OCI-LY7 (cell line): Measurements from ENCODE around the gene CREB3L1. TPM values are rescaled to one million over a fixed set of nuclear protein-coding genes. Genes with fewer than 3 reads are reported as not detected.

Source experiments
- BruUV-seq: library from RNA; stranded (reverse); fragments of 400-500 nt; replicated peaks from 2 replicates; lab custom pipeline; 2021; lab: Mats Ljungman, UMichigan
- CTCF ChIA-PET: fragments of 300-600 bp; sonication (Branson Sonifier 250); formaldehyde crosslinking; loops from one replicate; lab custom pipeline; 2022; ENCODE audit warnings: antibody characterized with exemption; ENCODE audit not compliant: unreplicated experiment; lab: Charles Lee
- POLR2A ChIA-PET: fragments of 300-600 bp; sonication (Branson Sonifier 250); formaldehyde crosslinking; loops from one replicate; lab custom pipeline; 2022; ENCODE audit warnings: antibody characterized with exemption; lab: Charles Lee
- DNase-seq: peaks from one replicate; pipeline ENCODE4 v3.0.0-alpha.2; 2015; ENCODE audit warnings: low spot score
- H2AFZ ChIP-seq: fragments of 200-600 bp; sonication (generic), shearing (Covaris generic); 2 replicates; pipeline ENCODE4 v1.6.1; 2014; ENCODE audit warnings: mild to moderate bottlenecking, antibody characterized with exemption, low read length, moderate library complexity
- H3K27ac ChIP-seq: fragments of 200-600 bp; sonication (generic); 2 replicates; pipeline ENCODE4 v1.5.1; 2014; ENCODE audit warnings: mixed run types, low read depth, mild to moderate bottlenecking, moderate library complexity, low read length, inconsistent platforms; ENCODE audit not compliant: poor library complexity, severe bottlenecking
- H3K36me3 ChIP-seq: fragments of 200-600 bp; sonication (generic); 2 replicates; pipeline ENCODE4 v1.6.1; 2014; ENCODE audit warnings: mild to moderate bottlenecking, antibody characterized with exemption, low read length, moderate library complexity, mixed read lengths; ENCODE audit not compliant: insufficient read depth
- H3K4me1 ChIP-seq: fragments of 200-600 bp; sonication (generic); 2 replicates; pipeline ENCODE4 v1.5.1; 2014; ENCODE audit warnings: mild to moderate bottlenecking, low read length; ENCODE audit not compliant: insufficient read depth, poor library complexity, severe bottlenecking
- H3K4me2 ChIP-seq: fragments of 200-600 bp; sonication (generic); 2 replicates; pipeline ENCODE4 v1.6.1; 2014; ENCODE audit warnings: mild to moderate bottlenecking, low read length
- H3K4me3 ChIP-seq: fragments of 200-600 bp; sonication (generic); 2 replicates; pipeline ENCODE4 v1.5.1; 2014; ENCODE audit warnings: mild to moderate bottlenecking, low read depth, low read length; ENCODE audit not compliant: poor library complexity, severe bottlenecking
- H3K79me2 ChIP-seq: fragments of 200-600 bp; sonication (generic); 2 replicates; pipeline ENCODE4 v1.6.1; 2016; ENCODE audit warnings: low read depth, mild to moderate bottlenecking, low read length, moderate library complexity, mixed read lengths; ENCODE audit not compliant: insufficient read depth
- H3K9me2 ChIP-seq: fragments of 200-600 bp; sonication (generic); 2 replicates; pipeline ENCODE4 v1.6.1; 2016; ENCODE audit warnings: mild to moderate bottlenecking, low read length, mixed read lengths; ENCODE audit not compliant: insufficient read depth
- H3K9me3 ChIP-seq: fragments of 200-600 bp; sonication (generic); 2 replicates; pipeline ENCODE4 v1.6.1; 2014; ENCODE audit warnings: mild to moderate bottlenecking, mixed run types, low read length, mixed read lengths
- H4K20me1 ChIP-seq: fragments of 200-600 bp; sonication (generic); 2 replicates; pipeline ENCODE4 v1.6.1; 2014; ENCODE audit warnings: mild to moderate bottlenecking, antibody characterized with exemption, low read length, moderate library complexity, mixed read lengths; ENCODE audit not compliant: insufficient read depth
- EZH2phosphoT487 ChIP-seq: fragments of 200-600 bp; sonication (generic); IDR thresholded peaks from 2 replicates; pipeline ENCODE4 v1.6.1; 2018; ENCODE audit warnings: low read depth, borderline replicate concordance, mild to moderate bottlenecking, mixed run types, antibody characterized with exemption, low read length, moderate library complexity, mixed read lengths
- intact Hi-C: fragments of 100-400 bp; cut with micrococcal nuclease; formaldehyde crosslinking; loops from one replicate; pipeline ENCODE4 v1.10.0; 2022; ENCODE audit not compliant: unreplicated experiment
- total RNA-seq, 2 experiments: library from RNA; depleted of rRNA in 1 of 2; stranded (reverse); fragments of >200 nt in 1 of 2; shearing (Covaris generic) in 1 of 2; gene quantifications; 2 replicates each; pipeline ENCODE4 v1.2.3, GENCODE V29; 2014 to 2022
- TF ChIP-seq, protein P1 (sequence below): fragments of 200-600 bp; sonication (generic); conservative IDR thresholded peaks from 2 replicates; pipeline ENCODE4 v1.5.1; 2014; ENCODE audit warnings: mild to moderate bottlenecking, antibody characterized with exemption, low read length, moderate library complexity, mixed read lengths

CREB3L1 gene
- total RNA-seq, 2 experiments from 2014 or later, result 0.17 TPM; not detected in 1

DNA sequence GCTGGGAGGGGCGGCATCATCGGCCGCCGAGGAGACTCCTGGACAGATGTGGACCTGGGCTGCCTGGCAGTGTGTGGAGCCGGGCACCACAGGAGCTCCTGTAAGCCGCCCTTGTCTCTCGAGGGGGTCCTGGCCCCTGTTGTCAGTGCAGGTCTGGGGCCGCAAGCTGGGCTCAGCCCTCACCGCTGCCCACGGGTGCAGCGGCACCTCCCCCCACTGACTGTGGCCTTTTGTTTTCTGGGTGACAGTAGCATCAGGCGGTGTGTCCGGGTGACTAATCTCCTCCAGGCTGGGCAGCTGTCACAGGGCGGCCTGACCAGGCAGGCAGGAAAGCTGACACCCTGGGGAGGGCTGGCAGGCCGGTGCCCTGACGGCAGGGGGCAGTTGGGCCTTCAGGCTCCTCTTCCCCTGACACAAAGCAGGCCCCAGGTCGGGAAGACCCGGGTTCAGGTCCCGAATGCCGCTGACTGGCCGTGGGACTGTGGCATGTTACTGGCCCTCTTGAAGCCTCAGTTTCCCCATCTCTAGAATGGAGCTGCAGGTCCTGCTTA is 86.1 kb downstream of the CREB3L1 start:
- CTCF ChIA-PET, result interaction anchor here (0.8 kb wide), 1 partner anchor 11 kb away, joined by 6 read pairs; no protein-coding TSS in a partner anchor

DNA sequence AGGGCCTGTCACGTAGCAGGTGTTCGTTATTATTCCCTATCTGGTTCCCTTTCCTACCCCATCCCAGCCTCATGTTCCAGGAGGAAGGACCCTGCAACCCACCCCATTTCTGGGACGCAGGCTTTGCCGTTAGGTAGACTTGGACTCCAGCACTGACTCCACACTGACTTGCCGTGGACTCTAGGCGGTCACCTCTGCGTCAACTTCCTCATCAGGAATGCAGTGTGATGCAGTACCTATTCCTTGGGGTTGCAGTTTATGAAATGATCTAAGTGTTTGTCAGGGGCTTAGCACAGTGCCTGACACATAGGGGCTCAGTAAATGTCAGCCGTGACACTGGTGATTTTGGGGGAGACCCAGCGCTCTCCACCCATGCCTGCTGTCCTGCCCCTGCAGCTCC is 86.6 kb downstream of the CREB3L1 start:
- TF ChIP-seq, protein P1, sequence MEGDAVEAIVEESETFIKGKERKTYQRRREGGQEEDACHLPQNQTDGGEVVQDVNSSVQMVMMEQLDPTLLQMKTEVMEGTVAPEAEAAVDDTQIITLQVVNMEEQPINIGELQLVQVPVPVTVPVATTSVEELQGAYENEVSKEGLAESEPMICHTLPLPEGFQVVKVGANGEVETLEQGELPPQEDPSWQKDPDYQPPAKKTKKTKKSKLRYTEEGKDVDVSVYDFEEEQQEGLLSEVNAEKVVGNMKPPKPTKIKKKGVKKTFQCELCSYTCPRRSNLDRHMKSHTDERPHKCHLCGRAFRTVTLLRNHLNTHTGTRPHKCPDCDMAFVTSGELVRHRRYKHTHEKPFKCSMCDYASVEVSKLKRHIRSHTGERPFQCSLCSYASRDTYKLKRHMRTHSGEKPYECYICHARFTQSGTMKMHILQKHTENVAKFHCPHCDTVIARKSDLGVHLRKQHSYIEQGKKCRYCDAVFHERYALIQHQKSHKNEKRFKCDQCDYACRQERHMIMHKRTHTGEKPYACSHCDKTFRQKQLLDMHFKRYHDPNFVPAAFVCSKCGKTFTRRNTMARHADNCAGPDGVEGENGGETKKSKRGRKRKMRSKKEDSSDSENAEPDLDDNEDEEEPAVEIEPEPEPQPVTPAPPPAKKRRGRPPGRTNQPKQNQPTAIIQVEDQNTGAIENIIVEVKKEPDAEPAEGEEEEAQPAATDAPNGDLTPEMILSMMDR, result no peak
- no peak for TF ChIP-seq EZH2phosphoT487
- no peak for DNase-seq
- no peak overlapping the region for H3K27ac ChIP-seq
- H3K4me2 ChIP-seq, result no peak overlapping the region
- H3K4me3 ChIP-seq, result no peak overlapping the region
- H3K4me1 ChIP-seq, result peaks cover 33% of the 10 kb centered on the region
- ChIA-PET POLR2A (no interaction called here), CTCF (interaction anchor here (0.8 kb wide), 1 partner anchor 12 kb away, joined by 6 read pairs; no protein-coding TSS in a partner anchor)
- H4K20me1 ChIP-seq, result peaks cover 8% of the 10 kb centered on the region; the same call in 1 of the 2 replicates
- H3K79me2 ChIP-seq, result peaks cover 32% of the 10 kb centered on the region
- H2AFZ ChIP-seq, result no peak overlapping the region
- H3K9me3 ChIP-seq, result no peaks in the 10 kb centered on the region
- intact Hi-C loops, result no loop called here
- no TSS peak for BruUV-seq
- H3K9me2 ChIP-seq, result no peaks in the 10 kb centered on the region
- H3K36me3 ChIP-seq, result peaks cover 34% of the 10 kb centered on the region

More for the DNA sequence above, 86.1 kb downstream of the CREB3L1 start:
- Histone ChIP-seq H3K4me3 (no peak overlapping the region), H4K20me1 (peaks cover 6% of the 10 kb centered on the region; the same call in 1 of the 2 replicates), H3K27ac (no peak overlapping the region), H3K9me2 (no peaks in the 10 kb centered on the region), H3K79me2 (peaks cover 34% of the 10 kb centered on the region), H2AFZ (no peak overlapping the region), H3K4me1 (peaks cover 33% of the 10 kb centered on the region), H3K36me3 (peaks cover 29% of the 10 kb centered on the region), H3K9me3 (no peaks in the 10 kb centered on the region), H3K4me2 (peak overlapping the region; percentile 94; the same call in 1 of the 2 replicates)
- intact Hi-C loops, result no loop called here
- TF ChIP-seq, protein P1, result no peak
- TF ChIP-seq EZH2phosphoT487, result no peak
- BruUV-seq, result no TSS peak
- POLR2A ChIA-PET, result interaction anchor here (2.6 kb wide), 1 partner anchor 11 kb away, joined by 14 read pairs; no protein-coding TSS in a partner anchor
- no peak for DNase-seq

DNA sequence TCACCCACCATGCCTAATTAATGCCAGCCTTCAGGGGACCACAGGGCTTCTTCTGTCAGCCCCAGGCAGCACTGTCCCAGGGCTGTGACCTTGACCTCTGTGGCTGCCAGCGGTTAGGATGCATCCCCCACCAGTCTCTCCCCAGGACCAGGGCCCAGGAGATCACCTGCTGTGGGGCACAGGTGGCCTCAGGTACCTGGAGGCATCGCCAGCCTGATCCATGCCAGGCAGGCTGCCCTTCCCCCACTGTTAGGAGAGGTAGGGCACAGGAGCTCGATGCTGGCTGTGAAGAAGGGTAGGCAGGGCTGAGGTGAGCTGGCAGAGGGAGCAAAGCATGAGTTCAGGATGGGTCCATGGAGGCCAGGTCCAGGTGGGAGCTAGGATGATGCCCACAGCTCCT is 87.3 kb downstream of the CREB3L1 start:
- Histone ChIP-seq H2AFZ (no peak overlapping the region), H4K20me1 (peaks cover 8% of the 10 kb centered on the region; the same call in 1 of the 2 replicates), H3K36me3 (peaks cover 41% of the 10 kb centered on the region), H3K27ac (no peak overlapping the region), H3K9me2 (no peaks in the 10 kb centered on the region), H3K9me3 (no peaks in the 10 kb centered on the region), H3K79me2 (peaks cover 31% of the 10 kb centered on the region), H3K4me1 (peaks cover 32% of the 10 kb centered on the region), H3K4me2 (no peak overlapping the region), H3K4me3 (no peak overlapping the region)
- no peak for TF ChIP-seq EZH2phosphoT487
- TF ChIP-seq, protein P1, result no peak
- POLR2A ChIA-PET, result interaction anchor here (0.5 to 0.8 kb wide), 2 partner anchors 15 to 850 kb away, joined by 3 read pairs; partner anchors contain the start of gene DDB2
- CTCF ChIA-PET, result interaction anchor here (0.7 kb wide), 1 partner anchor 15 kb away, joined by 3 read pairs; no protein-coding TSS in a partner anchor
- DNase-seq, result no peak
- no TSS peak for BruUV-seq
- intact Hi-C loops, result no loop called here
